ENCODE results near the gene ARL6IP5. TPM values are rescaled to one million over a fixed set of nuclear protein-coding genes. Genes with fewer than 3 reads are reported as not detected.

The ARL6IP5 gene
- total and polyA plus RNA-seq, 10 donors: 106 to 148 (median 125) TPM

DNA sequence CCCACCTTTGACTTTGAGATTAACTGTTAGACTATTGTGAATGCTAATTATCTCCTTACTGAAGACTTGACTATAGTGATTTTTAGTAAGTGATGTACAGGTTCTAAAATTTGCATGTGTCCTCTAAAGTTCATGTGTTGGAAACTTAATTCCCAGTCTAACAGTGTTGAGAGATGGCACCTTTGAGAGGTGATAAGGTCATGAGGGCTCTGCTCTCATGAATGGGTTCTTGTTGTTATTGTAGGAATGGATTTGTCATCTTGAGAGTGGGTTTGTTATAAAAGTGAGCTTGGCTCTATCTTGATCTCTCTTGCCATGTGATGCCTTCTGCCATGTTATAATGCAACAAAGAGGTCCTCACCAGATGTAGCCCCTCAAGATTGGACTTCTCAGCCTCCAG, 56.6 kb downstream of the ARL6IP5 start:
- no peaks in the 10 kb centered on the region for H3K36me3 ChIP-seq
- intact Hi-C loops (cut with DNase I; ENCODE audit: low total_unique reads): no loop called here
- H3K4me1 ChIP-seq: no peaks in the 10 kb centered on the region
- no peak overlapping the region for H3K27ac ChIP-seq
- no peaks in the 10 kb centered on the region for H3K9me3 ChIP-seq
- H3K4me3 ChIP-seq: no peak overlapping the region
- TF ChIP-seq, protein P1, sequence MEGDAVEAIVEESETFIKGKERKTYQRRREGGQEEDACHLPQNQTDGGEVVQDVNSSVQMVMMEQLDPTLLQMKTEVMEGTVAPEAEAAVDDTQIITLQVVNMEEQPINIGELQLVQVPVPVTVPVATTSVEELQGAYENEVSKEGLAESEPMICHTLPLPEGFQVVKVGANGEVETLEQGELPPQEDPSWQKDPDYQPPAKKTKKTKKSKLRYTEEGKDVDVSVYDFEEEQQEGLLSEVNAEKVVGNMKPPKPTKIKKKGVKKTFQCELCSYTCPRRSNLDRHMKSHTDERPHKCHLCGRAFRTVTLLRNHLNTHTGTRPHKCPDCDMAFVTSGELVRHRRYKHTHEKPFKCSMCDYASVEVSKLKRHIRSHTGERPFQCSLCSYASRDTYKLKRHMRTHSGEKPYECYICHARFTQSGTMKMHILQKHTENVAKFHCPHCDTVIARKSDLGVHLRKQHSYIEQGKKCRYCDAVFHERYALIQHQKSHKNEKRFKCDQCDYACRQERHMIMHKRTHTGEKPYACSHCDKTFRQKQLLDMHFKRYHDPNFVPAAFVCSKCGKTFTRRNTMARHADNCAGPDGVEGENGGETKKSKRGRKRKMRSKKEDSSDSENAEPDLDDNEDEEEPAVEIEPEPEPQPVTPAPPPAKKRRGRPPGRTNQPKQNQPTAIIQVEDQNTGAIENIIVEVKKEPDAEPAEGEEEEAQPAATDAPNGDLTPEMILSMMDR (IDR thresholded peaks at IDR 0.05 in 8 of 11, conservative IDR thresholded peaks at IDR 0.05 in 3 of 11): no peak
- no peak for TF ChIP-seq POLR2A (IDR thresholded peaks at IDR 0.05)
- TF ChIP-seq POLR2AphosphoS5 (IDR thresholded peaks at IDR 0.05): no peak
- H3K27me3 ChIP-seq (replicated peaks in 1 of 7): no peaks in the 10 kb centered on the region
- DNase-seq: no peak

DNA sequence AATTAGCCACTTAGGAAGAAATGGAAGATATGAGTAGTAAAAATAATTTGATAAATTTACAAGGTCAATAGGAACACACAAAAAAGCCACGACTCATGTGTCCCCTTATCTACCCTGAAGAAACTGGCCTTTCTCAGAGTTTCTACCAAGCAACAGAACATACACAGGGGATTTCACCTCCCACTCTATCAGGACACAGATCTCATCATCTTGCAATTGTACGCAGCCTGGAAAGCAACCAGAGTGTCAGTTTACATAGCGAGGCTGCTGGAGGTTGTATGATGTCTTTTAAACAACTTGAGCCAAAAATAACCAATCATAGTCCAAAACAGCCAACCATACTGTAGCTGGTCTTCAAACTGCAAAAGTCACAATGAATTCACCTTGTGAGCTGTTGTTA, 57.4 kb downstream of the ARL6IP5 start:
- intact Hi-C loops (cut with DNase I; ENCODE audit: low total_unique reads): no loop called here
- no peaks in the 10 kb centered on the region for H3K4me1 ChIP-seq
- no peak for DNase-seq
- H3K27ac ChIP-seq: no peak overlapping the region
- H3K9me3 ChIP-seq: no peaks in the 10 kb centered on the region
- H3K27me3 ChIP-seq (replicated peaks in 1 of 7): no peaks in the 10 kb centered on the region
- H3K4me3 ChIP-seq: no peak overlapping the region
- H3K36me3 ChIP-seq: no peaks in the 10 kb centered on the region
- WGBS, 5 donors: 62 to 87% (median 74%) methylated on average over 3 of the region's 3 CpGs
- no peak for TF ChIP-seq POLR2A (IDR thresholded peaks at IDR 0.05)
- TF ChIP-seq, protein P1 (IDR thresholded peaks at IDR 0.05 in 8 of 11, conservative IDR thresholded peaks at IDR 0.05 in 3 of 11): no peak
- TF ChIP-seq POLR2AphosphoS5 (IDR thresholded peaks at IDR 0.05): no peak

DNA sequence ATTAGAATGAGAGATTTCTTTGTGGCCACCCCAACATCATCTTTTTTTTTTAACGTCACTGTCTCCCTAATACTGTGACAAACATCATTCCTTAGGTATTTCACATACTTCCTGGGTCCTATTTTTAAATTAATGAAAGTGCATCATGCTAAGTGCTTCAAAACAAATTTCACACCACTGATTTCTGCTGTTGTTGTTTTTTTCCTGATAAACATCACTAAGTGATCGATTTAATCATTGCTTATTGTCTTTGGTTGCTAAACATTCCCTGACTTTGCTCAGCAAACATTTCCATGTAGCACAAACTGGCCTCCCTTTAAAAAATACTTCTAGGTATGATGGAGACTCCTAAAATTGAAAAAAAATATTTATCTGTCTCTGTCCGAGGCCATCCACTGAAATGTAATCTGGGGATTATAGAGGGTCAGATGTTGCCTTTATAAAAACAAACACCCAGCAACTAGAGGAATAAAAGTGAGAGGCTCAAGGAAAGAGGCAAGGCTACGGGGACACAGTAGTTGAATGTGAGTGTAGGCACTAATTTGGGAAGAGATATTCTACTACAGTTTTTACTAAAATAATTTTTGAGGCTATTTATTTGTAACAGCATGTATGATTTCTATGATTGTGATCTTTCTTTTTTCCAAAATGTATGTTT, 58.2 kb downstream of the ARL6IP5 start:
- no peaks in the 10 kb centered on the region for H3K4me1 ChIP-seq
- H3K9me3 ChIP-seq: no peaks in the 10 kb centered on the region
- no peak overlapping the region for H3K27ac ChIP-seq
- intact Hi-C loops (cut with DNase I; ENCODE audit: low total_unique reads): no loop called here
- H3K4me3 ChIP-seq: no peak overlapping the region
- TF ChIP-seq, protein P1 (IDR thresholded peaks at IDR 0.05 in 8 of 11, conservative IDR thresholded peaks at IDR 0.05 in 3 of 11): no peak
- no peak for TF ChIP-seq POLR2A (IDR thresholded peaks at IDR 0.05)
- no peak for TF ChIP-seq POLR2AphosphoS5 (IDR thresholded peaks at IDR 0.05)
- DNase-seq: no peak
- WGBS, 5 donors: 78 to 88% (median 81%) methylated on average over 4 of the region's 4 CpGs
- H3K36me3 ChIP-seq: no peaks in the 10 kb centered on the region
- H3K27me3 ChIP-seq (replicated peaks in 1 of 7): no peaks in the 10 kb centered on the region

DNA sequence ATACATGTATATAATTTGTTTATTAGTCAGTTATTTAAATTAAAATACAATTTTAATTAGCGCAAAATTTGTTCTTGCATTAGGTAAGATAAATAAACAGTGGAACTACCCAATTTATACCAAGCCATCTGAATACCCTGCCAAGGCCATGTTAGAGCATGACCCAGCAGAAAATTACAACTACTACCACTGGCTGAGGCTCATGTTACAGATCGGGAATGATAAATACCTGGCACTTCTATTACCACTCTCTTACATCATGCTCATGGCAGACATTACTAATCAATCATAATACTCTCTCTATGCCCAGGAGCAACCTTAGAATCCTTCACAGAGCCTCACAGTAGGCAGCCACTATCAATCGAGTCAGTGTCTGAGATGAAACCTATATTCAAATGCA, 58.9 kb downstream of the ARL6IP5 start:
- intact Hi-C loops (cut with DNase I; ENCODE audit: low total_unique reads): no loop called here
- Histone ChIP-seq H3K4me1 (no peaks in the 10 kb centered on the region), H3K4me3 (no peak overlapping the region), H3K9me3 (no peaks in the 10 kb centered on the region), H3K27me3 (replicated peaks in 1 of 7) (no peaks in the 10 kb centered on the region), H3K27ac (no peak overlapping the region), H3K36me3 (no peaks in the 10 kb centered on the region)
- no peak for DNase-seq
- 91 to 96% (median 93%) methylated on average over 3 of the region's 3 CpGs for WGBS, 5 donors
- TF ChIP-seq, protein P1 (IDR thresholded peaks at IDR 0.05 in 8 of 11, conservative IDR thresholded peaks at IDR 0.05 in 3 of 11): no peak
- no peak for TF ChIP-seq POLR2AphosphoS5 (IDR thresholded peaks at IDR 0.05)
- TF ChIP-seq POLR2A (IDR thresholded peaks at IDR 0.05): no peak
